ENCODE measurements around the gene CA10.

Gene CA10

GRCh38 chr17:51813140-51813783 lies 345.3 kb downstream of the CA10 start:
- Histone ChIP-seq H2AK5ac (ENCODE audit: low read length) (no peak overlapping the region), H3K4me2 (ENCODE audit: low read length) (no peak overlapping the region), H3K27ac (ENCODE audit: low read depth, low read length) (no peak overlapping the region), H3K9me3 (ENCODE audit: insufficient read depth, low read depth, low read length) (no peaks in the 10 kb centered on the region), H3K27me3 (ENCODE audit: insufficient read depth, low read length) (no peaks in the 10 kb centered on the region), H3K18ac (ENCODE audit: low read length) (no peak overlapping the region), H4K8ac (ENCODE audit: low read depth, low read length) (no peak overlapping the region), H2BK12ac (ENCODE audit: low read length) (no peak overlapping the region), H2BK120ac (ENCODE audit: insufficient read depth, low read length, poor library complexity) (no peak overlapping the region), H3K4me3 (ENCODE audit: low read depth, low read length) (no peak overlapping the region), H2AFZ (ENCODE audit: insufficient read depth, low read length, poor library complexity) (no peak overlapping the region), H2BK5ac (ENCODE audit: low read depth, low read length, poor library complexity) (no peak overlapping the region), H3K4me1 (ENCODE audit: control insufficient read depth in 1 of 2, insufficient read depth in 2 of 2, low read length in 2 of 2) (peaks cover 0 to 6% of the 10 kb centered on the region in 2 experiments), H4K91ac (ENCODE audit: low read depth, low read length) (no peak overlapping the region), H4K12ac (ENCODE audit: low read depth, low read length) (no peak overlapping the region), H3K4ac (ENCODE audit: low read depth, low read length) (no peak overlapping the region), H3K9ac (ENCODE audit: low read length) (no peak overlapping the region), H3K79me1 (ENCODE audit: low read length) (no peaks in the 10 kb centered on the region), H3K14ac (ENCODE audit: low read length) (no peak overlapping the region), H3K23ac (ENCODE audit: low read length) (no peak overlapping the region), H3K36me3 (ENCODE audit: control insufficient read depth in 1 of 2, insufficient read depth in 2 of 2, low read length in 2 of 2) (no peaks in the 10 kb centered on the region), H3K79me2 (ENCODE audit: control insufficient read depth, insufficient read depth, low read length, poor library complexity) (no peaks in the 10 kb centered on the region)
- no CpG with 5 or more reads among the region's 8 CpGs for WGBS (ENCODE audit: extremely low coverage, insufficient coverage, insufficient read length)
- no peak for DNase-seq

DNA sequence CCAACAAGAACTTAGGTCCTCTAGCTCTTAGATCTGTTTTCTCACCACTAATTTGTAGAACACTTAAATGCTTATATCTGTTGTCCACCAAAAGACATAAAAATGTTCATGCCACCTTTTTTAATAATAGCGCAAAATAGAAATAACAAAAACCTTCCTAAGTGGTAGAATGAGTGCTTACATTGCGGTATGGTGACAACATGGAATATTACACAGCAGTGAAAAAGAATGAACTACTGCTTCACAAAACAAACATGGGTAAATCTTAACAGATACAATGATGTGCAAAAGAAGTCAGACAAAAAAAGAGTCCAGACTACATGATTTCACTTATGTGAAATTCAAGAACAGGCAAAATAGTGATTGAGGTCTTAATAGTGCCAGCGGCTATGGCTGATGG lies 351.1 kb downstream of the CA10 start:
- no peaks in the 10 kb centered on the region for H3K27me3 ChIP-seq (ENCODE audit: insufficient read depth, low read length)
- no peak for DNase-seq
- no peak overlapping the region for H3K14ac ChIP-seq (ENCODE audit: low read length)
- H3K36me3 ChIP-seq (ENCODE audit: control insufficient read depth in 1 of 2, insufficient read depth in 2 of 2, low read length in 2 of 2): no peaks in the 10 kb centered on the region
- H2BK12ac ChIP-seq (ENCODE audit: low read length): no peak overlapping the region
- H3K4me1 ChIP-seq (ENCODE audit: control insufficient read depth in 1 of 2, insufficient read depth in 2 of 2, low read length in 2 of 2): no peaks in the 10 kb centered on the region
- no peak overlapping the region for H2BK120ac ChIP-seq (ENCODE audit: insufficient read depth, low read length, poor library complexity)
- H4K8ac ChIP-seq (ENCODE audit: low read depth, low read length): no peak overlapping the region
- H3K27ac ChIP-seq (ENCODE audit: low read depth, low read length): no peak overlapping the region
- no peak overlapping the region for H4K12ac ChIP-seq (ENCODE audit: low read depth, low read length)
- H3K23ac ChIP-seq (ENCODE audit: low read length): no peak overlapping the region
- H3K4ac ChIP-seq (ENCODE audit: low read depth, low read length): no peak overlapping the region
- H3K4me3 ChIP-seq (ENCODE audit: low read depth, low read length): no peak overlapping the region
- no peak overlapping the region for H4K91ac ChIP-seq (ENCODE audit: low read depth, low read length)
- H3K79me1 ChIP-seq (ENCODE audit: low read length): no peaks in the 10 kb centered on the region
- H3K18ac ChIP-seq (ENCODE audit: low read length): no peak overlapping the region
- H2BK5ac ChIP-seq (ENCODE audit: low read depth, low read length, poor library complexity): no peak overlapping the region
- H3K4me2 ChIP-seq (ENCODE audit: low read length): no peak overlapping the region
- no CpG with 5 or more reads among the region's 3 CpGs for WGBS (ENCODE audit: extremely low coverage, insufficient coverage, insufficient read length)
- no peak overlapping the region for H2AK5ac ChIP-seq (ENCODE audit: low read length)
- no peak overlapping the region for H2AFZ ChIP-seq (ENCODE audit: insufficient read depth, low read length, poor library complexity)
- no peaks in the 10 kb centered on the region for H3K79me2 ChIP-seq (ENCODE audit: control insufficient read depth, insufficient read depth, low read length, poor library complexity)
- no peak overlapping the region for H3K9ac ChIP-seq (ENCODE audit: low read length)
- no peaks in the 10 kb centered on the region for H3K9me3 ChIP-seq (ENCODE audit: insufficient read depth, low read depth, low read length)

DNA sequence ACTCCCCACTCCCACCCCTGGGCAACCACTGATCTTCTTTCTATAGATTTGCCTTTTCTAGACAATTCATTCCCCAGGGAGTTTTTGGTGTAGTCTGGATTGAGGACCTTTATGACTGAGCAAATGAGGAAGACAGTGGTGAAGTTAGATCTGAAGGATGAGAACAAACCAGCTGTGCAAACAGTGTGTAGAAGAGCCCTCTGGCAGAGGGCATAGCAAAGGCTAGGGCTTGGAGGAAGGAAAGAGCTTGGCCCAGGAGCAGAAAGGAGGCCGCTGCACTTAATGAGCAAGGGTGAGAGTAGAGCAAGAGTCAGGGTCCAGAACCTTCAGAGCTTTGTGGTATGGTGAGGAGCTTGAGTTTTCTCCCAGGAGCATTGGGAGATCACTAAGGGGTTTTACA lies 352.7 kb downstream of the CA10 start:
- Histone ChIP-seq H3K4me3 (ENCODE audit: low read depth, low read length) (no peak overlapping the region), H2BK5ac (ENCODE audit: low read depth, low read length, poor library complexity) (no peak overlapping the region), H2AFZ (ENCODE audit: insufficient read depth, low read length, poor library complexity) (no peak overlapping the region), H3K9me3 (ENCODE audit: insufficient read depth, low read depth, low read length) (no peaks in the 10 kb centered on the region), H3K4me2 (ENCODE audit: low read length) (no peak overlapping the region), H3K36me3 (ENCODE audit: control insufficient read depth in 1 of 2, insufficient read depth in 2 of 2, low read length in 2 of 2) (no peaks in the 10 kb centered on the region), H2BK120ac (ENCODE audit: insufficient read depth, low read length, poor library complexity) (no peak overlapping the region), H3K79me2 (ENCODE audit: control insufficient read depth, insufficient read depth, low read length, poor library complexity) (no peaks in the 10 kb centered on the region), H4K12ac (ENCODE audit: low read depth, low read length) (no peak overlapping the region), H4K91ac (ENCODE audit: low read depth, low read length) (no peak overlapping the region), H3K14ac (ENCODE audit: low read length) (no peak overlapping the region), H3K4me1 (ENCODE audit: control insufficient read depth in 1 of 2, insufficient read depth in 2 of 2, low read length in 2 of 2) (peaks cover 0 to 2% of the 10 kb centered on the region in 2 experiments), H3K23ac (ENCODE audit: low read length) (no peak overlapping the region), H3K27ac (ENCODE audit: low read depth, low read length) (no peak overlapping the region), H2AK5ac (ENCODE audit: low read length) (no peak overlapping the region), H3K27me3 (ENCODE audit: insufficient read depth, low read length) (no peaks in the 10 kb centered on the region), H3K9ac (ENCODE audit: low read length) (no peak overlapping the region), H3K18ac (ENCODE audit: low read length) (no peak overlapping the region), H3K4ac (ENCODE audit: low read depth, low read length) (no peak overlapping the region), H2BK12ac (ENCODE audit: low read length) (no peak overlapping the region), H4K8ac (ENCODE audit: low read depth, low read length) (no peak overlapping the region), H3K79me1 (ENCODE audit: low read length) (no peaks in the 10 kb centered on the region)
- DNase-seq: no peak
- WGBS (ENCODE audit: extremely low coverage, insufficient coverage, insufficient read length): no CpG with 5 or more reads among the region's 1 CpG

DNA sequence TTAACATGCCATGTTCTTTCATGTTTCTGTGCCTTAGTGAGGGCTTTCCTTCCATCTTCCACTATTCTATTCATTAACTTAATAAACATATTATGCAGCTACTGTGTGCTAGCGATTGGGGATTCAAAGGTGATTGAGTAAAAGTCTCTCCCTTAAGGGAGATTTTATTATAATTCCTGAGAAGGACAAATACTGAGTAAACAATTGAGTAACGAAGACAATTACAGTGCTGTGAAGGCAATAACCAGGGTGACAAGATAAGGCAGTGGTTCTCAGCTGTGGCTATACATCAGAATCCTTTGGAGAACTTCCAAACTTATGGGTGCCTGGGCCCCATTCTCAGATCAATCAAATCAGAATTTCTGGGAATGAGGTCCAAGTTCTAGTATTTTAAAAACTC lies 353.3 kb downstream of the CA10 start:
- Histone ChIP-seq H2AK5ac (ENCODE audit: low read length) (no peak overlapping the region), H3K18ac (ENCODE audit: low read length) (no peak overlapping the region), H3K79me1 (ENCODE audit: low read length) (no peaks in the 10 kb centered on the region), H4K91ac (ENCODE audit: low read depth, low read length) (no peak overlapping the region), H3K79me2 (ENCODE audit: control insufficient read depth, insufficient read depth, low read length, poor library complexity) (no peaks in the 10 kb centered on the region), H4K8ac (ENCODE audit: low read depth, low read length) (no peak overlapping the region), H3K4me1 (ENCODE audit: control insufficient read depth in 1 of 2, insufficient read depth in 2 of 2, low read length in 2 of 2) (peaks cover 0 to 2% of the 10 kb centered on the region in 2 experiments), H4K12ac (ENCODE audit: low read depth, low read length) (no peak overlapping the region), H3K9ac (ENCODE audit: low read length) (no peak overlapping the region), H2BK120ac (ENCODE audit: insufficient read depth, low read length, poor library complexity) (no peak overlapping the region), H2BK5ac (ENCODE audit: low read depth, low read length, poor library complexity) (no peak overlapping the region), H3K14ac (ENCODE audit: low read length) (no peak overlapping the region), H3K9me3 (ENCODE audit: insufficient read depth, low read depth, low read length) (no peaks in the 10 kb centered on the region), H2BK12ac (ENCODE audit: low read length) (no peak overlapping the region), H3K27me3 (ENCODE audit: insufficient read depth, low read length) (no peaks in the 10 kb centered on the region), H3K4me2 (ENCODE audit: low read length) (no peak overlapping the region), H3K36me3 (ENCODE audit: control insufficient read depth in 1 of 2, insufficient read depth in 2 of 2, low read length in 2 of 2) (no peaks in the 10 kb centered on the region), H2AFZ (ENCODE audit: insufficient read depth, low read length, poor library complexity) (no peak overlapping the region), H3K23ac (ENCODE audit: low read length) (no peak overlapping the region), H3K4me3 (ENCODE audit: low read depth, low read length) (no peak overlapping the region), H3K27ac (ENCODE audit: low read depth, low read length) (no peak overlapping the region), H3K4ac (ENCODE audit: low read depth, low read length) (no peak overlapping the region)
- DNase-seq: no peak
- WGBS (ENCODE audit: extremely low coverage, insufficient coverage, insufficient read length): no CpG with 5 or more reads among the region's 2 CpGs

Data from trophoblast cell (in vitro differentiated cells and primary cell).